HL-60 (cell line): ENCODE measurements around the gene SHH.

Experiments used
- DNase-seq, 2 experiments: peaks; one replicate each; pipeline ENCODE4 v3.0.0-alpha.2; 2010 to 2020; ENCODE audit warnings: low read depth in 1 of 2, low spot score in 1 of 2
- H3K27ac ChIP-seq: fragments of 250-450 bp; sonication (Bioruptor Pico); replicated peaks from 2 replicates; pipeline ENCODE4 v1.5.1; 2020; ENCODE audit warnings: mild to moderate bottlenecking, moderate library complexity
- H3K27me3 ChIP-seq: fragments of 250-450 bp; sonication (Bioruptor Pico); 2 replicates; pipeline ENCODE4 v1.5.1; 2021; ENCODE audit warnings: mild to moderate bottlenecking, moderate library complexity; ENCODE audit not compliant: insufficient read depth, poor library complexity, severe bottlenecking
- H3K4me3 ChIP-seq: replicated peaks from 2 replicates; pipeline ENCODE4 v1.5.1; 2011; ENCODE audit warnings: mild to moderate bottlenecking, control low read depth, low read length; ENCODE audit not compliant: insufficient read depth
- GABPA ChIP-seq: IDR thresholded peaks from 2 replicates; pipeline ENCODE4 v1.6.1; 2012; ENCODE audit warnings: low read depth
- POLR2AphosphoS5 ChIP-seq: IDR thresholded peaks from 2 replicates; pipeline ENCODE4 v1.6.1; 2012; ENCODE audit warnings: low read depth
- SPI1 ChIP-seq: IDR thresholded peaks from 2 replicates; pipeline ENCODE4 v1.6.1; 2012; ENCODE audit warnings: low read depth, mild to moderate bottlenecking, borderline replicate concordance
- TF ChIP-seq, protein P1 (sequence below): IDR thresholded peaks from one replicate; pipeline ENCODE4 v1.5.1; 2011; ENCODE audit warnings: low read length, control low read depth, inconsistent platforms; ENCODE audit not compliant: insufficient read depth
- TF ChIP-seq, protein P2 (sequence below): IDR thresholded peaks from 2 replicates; pipeline ENCODE4 v1.6.1; 2012; ENCODE audit warnings: low read depth; ENCODE audit not compliant: insufficient replicate concordance

Gene SHH

DNA sequence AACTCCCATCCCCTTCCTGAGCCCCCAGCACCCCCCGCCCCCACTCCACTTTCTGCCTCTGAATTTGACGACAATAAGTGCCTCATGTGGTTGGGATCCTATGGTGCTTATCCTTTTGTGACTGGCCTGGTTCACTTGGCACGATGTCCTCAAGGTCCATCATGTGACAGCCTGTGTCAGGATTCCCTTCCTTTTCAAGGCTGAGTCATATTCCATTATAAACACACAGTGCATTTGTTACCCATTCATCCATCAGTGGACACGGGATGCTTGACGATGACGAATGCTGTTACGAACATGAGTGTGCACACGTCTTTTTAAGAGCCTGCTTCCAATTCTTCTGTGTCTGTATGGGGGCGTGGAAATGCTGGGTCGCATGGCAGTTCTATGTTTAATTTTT is 26.7 kb downstream of the SHH start:
- no peak overlapping the region for H3K4me3 ChIP-seq
- TF ChIP-seq GABPA (no peak), SPI1 (no peak), POLR2AphosphoS5 (no peak)
- TF ChIP-seq, protein P1, sequence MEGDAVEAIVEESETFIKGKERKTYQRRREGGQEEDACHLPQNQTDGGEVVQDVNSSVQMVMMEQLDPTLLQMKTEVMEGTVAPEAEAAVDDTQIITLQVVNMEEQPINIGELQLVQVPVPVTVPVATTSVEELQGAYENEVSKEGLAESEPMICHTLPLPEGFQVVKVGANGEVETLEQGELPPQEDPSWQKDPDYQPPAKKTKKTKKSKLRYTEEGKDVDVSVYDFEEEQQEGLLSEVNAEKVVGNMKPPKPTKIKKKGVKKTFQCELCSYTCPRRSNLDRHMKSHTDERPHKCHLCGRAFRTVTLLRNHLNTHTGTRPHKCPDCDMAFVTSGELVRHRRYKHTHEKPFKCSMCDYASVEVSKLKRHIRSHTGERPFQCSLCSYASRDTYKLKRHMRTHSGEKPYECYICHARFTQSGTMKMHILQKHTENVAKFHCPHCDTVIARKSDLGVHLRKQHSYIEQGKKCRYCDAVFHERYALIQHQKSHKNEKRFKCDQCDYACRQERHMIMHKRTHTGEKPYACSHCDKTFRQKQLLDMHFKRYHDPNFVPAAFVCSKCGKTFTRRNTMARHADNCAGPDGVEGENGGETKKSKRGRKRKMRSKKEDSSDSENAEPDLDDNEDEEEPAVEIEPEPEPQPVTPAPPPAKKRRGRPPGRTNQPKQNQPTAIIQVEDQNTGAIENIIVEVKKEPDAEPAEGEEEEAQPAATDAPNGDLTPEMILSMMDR, result no peak
- TF ChIP-seq, protein P2, sequence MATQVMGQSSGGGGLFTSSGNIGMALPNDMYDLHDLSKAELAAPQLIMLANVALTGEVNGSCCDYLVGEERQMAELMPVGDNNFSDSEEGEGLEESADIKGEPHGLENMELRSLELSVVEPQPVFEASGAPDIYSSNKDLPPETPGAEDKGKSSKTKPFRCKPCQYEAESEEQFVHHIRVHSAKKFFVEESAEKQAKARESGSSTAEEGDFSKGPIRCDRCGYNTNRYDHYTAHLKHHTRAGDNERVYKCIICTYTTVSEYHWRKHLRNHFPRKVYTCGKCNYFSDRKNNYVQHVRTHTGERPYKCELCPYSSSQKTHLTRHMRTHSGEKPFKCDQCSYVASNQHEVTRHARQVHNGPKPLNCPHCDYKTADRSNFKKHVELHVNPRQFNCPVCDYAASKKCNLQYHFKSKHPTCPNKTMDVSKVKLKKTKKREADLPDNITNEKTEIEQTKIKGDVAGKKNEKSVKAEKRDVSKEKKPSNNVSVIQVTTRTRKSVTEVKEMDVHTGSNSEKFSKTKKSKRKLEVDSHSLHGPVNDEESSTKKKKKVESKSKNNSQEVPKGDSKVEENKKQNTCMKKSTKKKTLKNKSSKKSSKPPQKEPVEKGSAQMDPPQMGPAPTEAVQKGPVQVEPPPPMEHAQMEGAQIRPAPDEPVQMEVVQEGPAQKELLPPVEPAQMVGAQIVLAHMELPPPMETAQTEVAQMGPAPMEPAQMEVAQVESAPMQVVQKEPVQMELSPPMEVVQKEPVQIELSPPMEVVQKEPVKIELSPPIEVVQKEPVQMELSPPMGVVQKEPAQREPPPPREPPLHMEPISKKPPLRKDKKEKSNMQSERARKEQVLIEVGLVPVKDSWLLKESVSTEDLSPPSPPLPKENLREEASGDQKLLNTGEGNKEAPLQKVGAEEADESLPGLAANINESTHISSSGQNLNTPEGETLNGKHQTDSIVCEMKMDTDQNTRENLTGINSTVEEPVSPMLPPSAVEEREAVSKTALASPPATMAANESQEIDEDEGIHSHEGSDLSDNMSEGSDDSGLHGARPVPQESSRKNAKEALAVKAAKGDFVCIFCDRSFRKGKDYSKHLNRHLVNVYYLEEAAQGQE, result no peak
- peaks cover 7% of the 10 kb centered on the region for H3K27me3 ChIP-seq
- no peak for DNase-seq
- no peak overlapping the region for H3K27ac ChIP-seq

DNA sequence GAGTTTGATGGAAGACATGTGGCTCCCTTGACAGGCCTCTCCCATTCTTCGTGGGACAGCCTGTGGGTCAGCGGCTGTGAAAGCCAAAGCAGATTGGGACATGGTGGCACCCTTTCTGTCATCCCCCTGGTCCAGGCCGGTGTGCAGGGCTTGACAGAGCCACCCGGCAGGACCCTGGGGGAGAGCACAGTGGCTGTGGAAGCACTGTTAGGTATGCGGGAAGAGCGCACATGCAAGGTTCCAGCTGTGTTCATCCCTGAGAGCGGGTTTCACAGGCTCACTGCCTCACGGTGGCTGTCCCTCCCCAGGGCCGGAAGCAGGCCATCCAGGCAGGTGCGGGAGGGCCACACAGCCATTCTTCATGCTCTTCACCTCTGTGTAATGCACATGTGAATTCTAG is 29.8 kb downstream of the SHH start:
- H3K27me3 ChIP-seq, result no peaks in the 10 kb centered on the region
- DNase-seq, result no peak
- H3K27ac ChIP-seq, result no peak overlapping the region
- H3K4me3 ChIP-seq, result no peak overlapping the region
- TF ChIP-seq POLR2AphosphoS5 (0 out of 2 replicates have a peak, but pooled peaks have one; percentile 20), SPI1 (no peak)

DNA sequence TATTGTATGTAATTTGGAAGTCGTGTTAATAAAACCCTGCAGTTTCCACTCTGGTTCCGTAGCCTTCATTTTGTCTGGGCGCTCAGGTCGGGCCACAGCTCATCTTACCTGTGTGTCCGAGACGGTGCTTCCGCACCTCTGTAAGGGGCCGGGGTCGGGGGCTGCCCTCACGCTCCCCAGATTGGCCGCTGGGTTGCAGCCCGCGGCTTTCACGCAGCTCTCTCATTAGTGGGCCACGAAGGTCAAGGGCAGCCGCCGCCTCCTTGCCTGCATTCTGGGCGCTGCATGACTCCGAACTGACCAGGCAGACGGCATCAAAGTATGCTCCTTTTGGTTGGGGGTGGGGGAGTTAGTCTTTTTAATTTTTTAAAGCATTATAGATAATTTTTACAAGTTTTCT is 30.8 kb downstream of the SHH start:
- no peak overlapping the region for H3K27ac ChIP-seq
- H3K27me3 ChIP-seq, result no peaks in the 10 kb centered on the region
- TF ChIP-seq, protein P2, result no peak
- DNase-seq, result no peak
- no peak overlapping the region for H3K4me3 ChIP-seq

DNA sequence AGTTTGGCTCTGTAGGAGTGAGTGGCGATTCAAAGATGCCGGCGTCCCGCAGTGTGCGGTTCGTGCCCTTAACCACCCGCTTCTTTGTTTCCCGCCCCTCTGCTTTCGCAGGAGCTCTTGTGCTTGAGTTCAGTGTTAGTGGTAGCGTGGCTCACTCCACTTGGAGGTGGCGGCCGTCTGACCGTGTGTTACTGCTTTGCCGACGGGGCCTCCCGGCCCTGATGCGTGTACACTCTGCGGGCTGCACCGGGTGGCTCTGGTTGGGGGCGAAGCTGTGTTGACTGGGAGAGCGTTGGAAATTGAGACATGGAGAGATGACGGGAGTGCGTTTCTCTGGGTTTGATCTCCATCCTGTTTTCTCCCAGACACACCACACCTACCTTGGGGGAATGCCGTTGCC is 31.4 kb downstream of the SHH start:
- TF ChIP-seq, protein P1, result no peak
- TF ChIP-seq SPI1 (no peak), GABPA (no peak), POLR2AphosphoS5 (no peak)
- TF ChIP-seq, protein P2, result no peak
- no peak for DNase-seq
- H3K27me3 ChIP-seq, result no peaks in the 10 kb centered on the region
- no peak overlapping the region for H3K27ac ChIP-seq
- no peak overlapping the region for H3K4me3 ChIP-seq
